Endometrial microvascular endothelial cells (primary cell): ENCODE data around the gene DCBLD1. TPM values are rescaled to one million over a fixed set of nuclear protein-coding genes. Genes with fewer than 3 reads are reported as not detected.
"Not testable (repeated sequence)": the region's sequence is repeated elsewhere in the genome, so short reads cannot be mapped to it uniquely, and the experiment has no call there.

Experiments
- in situ Hi-C: cut with HindIII; loops from 2 replicates; pipeline ENCODE4 v1.10.0; 2017; ENCODE audit warnings: low sequenced_read_pairs, low pct_unique_long_range_greater_than_20kb; ENCODE audit errors: inconsistent ontology term
- total RNA-seq: library from RNA; depleted of rRNA; stranded (reverse); fragments of >200 nt; gene quantifications from one replicate; pipeline ENCODE4 v1.2.3, GENCODE V29; 2015; ENCODE audit errors: inconsistent ontology term

The DCBLD1 gene
- total RNA-seq: 20.8 TPM

DNA sequence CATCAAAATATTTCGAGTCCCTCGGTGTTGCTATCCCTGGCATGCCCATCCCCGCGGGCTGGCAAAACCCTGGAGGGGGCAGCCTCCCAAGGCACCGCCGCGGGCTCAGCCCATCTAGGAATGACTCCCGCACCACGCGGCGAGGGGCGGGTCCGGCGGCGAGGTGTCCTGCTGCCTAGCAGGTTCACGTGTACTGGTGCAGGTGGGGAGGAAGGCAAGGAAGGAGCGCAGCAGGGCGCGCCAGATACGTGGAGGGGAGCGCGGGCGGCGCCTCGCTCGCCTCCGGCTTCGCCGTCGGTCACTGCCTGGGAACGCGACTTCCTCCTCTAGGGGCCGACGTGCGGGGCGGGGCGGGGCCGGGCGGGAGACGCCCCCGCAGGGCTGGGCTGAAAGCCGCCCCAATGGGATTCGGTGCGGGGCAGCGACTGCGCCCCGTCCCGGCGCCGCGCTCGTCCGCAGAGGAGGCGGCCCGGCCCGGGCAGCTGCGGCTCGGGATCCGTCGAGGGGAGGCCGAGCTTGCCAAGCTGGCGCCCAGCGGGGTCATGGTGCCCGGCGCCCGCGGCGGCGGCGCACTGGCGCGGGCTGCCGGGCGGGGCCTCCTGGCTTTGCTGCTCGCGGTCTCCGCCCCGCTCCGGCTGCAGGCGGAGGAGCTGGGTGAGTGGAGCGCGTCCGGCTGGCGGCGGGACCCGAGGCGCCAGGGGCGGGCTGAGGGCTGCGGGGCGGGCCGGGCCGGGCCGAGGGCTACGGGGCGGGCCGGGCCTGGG, at the start of gene DCBLD1:
DCBLD1 (plus strand) TSS at position 435 of the 764 bp plus-strand sequence; CDS start at position 543, 108 bp downstream.
- in situ Hi-C loops: no loop called here

DNA sequence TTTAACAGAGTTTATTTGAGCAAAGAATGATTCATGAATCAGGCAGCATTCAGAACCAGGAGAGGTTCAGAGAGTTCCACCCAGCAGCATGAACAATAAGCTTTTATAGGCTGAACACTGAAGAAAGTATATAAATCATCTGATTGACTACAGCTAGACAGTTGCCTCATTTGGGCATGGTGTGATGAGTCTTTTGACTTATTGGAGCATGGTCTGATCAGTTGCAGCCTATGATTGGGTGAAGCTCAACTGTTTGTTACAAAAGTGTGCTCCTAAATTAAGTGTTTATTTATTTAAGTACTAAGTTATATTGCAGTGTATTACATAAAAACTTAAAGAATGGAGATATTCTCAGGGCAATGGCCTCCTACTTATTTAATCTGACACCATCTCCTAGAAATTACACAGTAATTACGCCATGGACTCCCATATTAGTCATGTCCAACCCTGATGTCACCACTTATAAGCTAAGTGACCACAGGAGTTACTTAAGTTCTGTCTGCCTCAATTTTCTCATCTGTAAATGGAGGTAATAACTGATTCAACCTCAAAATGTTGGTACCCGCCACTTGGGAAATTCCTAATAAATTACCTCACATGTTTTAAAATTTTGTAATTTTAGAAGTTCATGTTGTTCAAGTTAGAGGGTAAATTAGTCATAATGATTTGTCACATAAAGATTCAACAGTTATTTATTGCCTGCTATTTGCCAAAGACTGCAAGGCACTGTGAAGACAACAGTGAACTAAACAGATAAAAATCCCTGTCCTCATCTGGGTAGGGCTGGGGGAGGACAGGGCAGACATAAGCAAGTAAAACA, 41.6 kb upstream of the DCBLD1 start:
- in situ Hi-C loops: no loop called here

DNA sequence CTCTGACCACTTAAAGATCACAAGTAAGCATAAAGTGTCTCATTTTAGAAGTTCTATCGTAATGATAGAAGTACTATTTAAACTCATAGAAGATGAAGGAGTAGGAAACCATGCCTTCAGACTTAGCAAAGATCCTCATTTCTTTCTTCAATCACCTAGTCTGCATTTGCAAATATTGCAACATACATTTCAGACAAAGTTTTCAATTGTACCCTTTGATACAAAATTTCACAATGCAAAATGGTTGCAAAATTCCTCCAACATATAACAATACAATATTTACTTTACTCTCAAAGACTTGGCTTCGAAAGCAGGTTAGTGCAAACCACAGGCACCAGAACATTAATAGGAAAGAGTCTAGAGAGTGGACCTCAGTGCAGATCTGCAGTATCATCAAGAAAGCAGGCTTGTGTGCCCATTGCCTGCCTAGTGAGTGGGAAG, 40.6 kb upstream of the DCBLD1 start:
- in situ Hi-C loops: no loop called here

DNA sequence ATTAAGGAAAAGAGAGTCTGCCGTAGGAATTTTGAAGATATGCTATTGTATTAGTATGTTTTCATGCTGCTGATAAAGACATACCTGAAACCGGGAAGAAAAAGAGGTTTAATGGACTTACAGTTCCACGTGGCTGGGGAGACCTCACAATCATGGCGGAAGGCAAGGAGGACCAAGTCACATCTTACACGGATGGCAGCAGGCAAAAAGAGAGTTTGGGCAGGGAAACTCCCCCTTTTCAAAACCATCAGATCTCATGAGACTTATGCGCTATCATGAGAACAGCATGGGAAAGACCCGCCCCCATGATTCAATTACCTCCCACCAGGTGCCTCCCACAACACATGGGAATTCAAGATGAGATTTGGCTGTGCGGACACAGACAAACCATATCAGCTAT, 40.2 kb upstream of the DCBLD1 start:
- in situ Hi-C loops: not testable (repeated sequence)

DNA sequence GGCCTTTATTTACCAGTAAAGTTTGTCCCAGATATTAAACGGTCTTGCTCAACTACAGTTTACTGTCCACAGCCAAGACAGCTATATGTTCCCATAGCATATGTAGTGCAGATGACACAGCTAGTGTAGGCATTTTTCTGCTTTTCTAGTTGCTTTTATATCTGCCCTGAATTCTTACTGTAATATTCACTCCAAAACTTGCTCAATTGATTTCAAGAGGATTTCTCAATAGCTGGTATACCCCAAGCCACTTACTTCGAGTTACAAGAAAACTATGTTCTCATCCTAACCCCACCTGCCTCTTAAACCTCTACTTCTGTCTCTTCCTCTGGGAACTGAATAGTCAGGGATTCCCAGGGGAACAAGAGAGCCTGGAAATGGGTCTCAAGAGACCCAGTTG, 37.9 kb upstream of the DCBLD1 start:
- in situ Hi-C loops: no loop called here

DNA sequence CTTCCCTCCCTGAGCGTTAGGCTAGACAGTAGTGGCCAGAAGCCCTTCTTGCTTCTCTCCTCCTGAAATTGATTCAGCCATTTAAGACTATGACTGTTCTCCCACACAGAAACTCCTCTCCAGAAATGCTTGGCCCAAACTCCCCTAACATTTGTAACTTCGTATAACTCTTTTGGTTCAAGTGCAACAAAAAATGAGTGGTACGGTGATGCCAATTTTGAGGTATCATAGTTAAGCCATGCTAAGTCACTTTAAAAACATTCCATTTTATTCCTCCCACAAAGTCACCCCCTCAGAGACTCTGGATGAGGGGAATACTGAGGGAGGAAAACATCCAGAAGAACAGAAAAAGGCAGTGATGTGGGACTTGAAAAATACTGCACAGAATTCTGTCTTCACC, 35.6 kb upstream of the DCBLD1 start:
- in situ Hi-C loops: no loop called here

DNA sequence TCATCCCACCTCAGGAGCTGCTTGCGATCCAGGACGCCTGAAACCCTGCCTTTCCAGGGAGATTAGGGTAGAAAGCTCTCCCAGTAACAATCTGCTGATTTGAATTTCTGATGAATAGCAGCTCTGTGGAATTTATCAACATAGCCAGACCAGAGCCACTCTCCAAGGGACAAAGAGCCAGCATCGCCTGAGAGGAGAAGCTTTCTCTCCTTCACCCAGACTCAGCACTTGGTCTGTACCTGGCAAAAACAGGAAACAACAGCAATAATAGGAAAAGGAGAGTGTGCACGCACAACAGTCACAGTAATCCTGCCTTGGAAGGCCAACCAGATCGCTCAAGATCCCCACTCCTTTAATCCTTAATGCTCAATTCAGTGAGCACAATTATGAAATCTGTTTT, 34.5 kb upstream of the DCBLD1 start:
- in situ Hi-C loops: no loop called here

DNA sequence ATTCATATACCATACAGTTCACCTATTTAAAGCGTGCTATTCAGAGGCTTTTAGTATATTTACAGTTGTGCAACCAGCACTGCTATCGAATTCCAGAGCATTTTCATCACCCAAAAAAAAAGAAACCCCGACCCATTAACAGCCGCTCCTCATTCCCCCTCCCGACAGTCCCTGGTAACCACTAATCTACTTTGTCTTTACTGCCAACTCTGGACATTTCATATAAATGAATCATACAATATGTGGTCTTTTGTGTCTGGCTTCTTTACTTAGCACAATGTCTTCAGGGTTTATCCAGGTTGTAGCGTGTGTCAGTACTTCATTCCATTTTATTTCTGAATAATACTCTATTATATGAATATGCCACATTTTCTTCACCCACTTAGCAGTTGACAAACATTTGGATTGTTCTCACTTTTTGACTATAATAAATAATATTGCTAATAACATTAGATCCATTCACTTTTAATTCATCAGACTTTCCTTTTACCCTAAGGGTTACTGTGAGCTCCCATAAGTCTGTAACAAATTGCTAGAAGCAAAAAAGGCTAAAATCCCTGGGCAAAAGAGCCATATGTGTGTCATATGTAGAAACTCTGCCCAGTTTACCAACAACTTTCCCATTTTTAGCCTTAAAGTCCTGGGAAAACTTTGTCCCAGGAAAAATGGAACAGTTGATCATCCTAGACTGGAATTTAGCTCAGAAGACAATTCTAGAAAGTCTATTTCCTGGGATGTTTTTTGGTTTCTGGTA, 33.6 kb upstream of the DCBLD1 start:
- in situ Hi-C loops: no loop called here

DNA sequence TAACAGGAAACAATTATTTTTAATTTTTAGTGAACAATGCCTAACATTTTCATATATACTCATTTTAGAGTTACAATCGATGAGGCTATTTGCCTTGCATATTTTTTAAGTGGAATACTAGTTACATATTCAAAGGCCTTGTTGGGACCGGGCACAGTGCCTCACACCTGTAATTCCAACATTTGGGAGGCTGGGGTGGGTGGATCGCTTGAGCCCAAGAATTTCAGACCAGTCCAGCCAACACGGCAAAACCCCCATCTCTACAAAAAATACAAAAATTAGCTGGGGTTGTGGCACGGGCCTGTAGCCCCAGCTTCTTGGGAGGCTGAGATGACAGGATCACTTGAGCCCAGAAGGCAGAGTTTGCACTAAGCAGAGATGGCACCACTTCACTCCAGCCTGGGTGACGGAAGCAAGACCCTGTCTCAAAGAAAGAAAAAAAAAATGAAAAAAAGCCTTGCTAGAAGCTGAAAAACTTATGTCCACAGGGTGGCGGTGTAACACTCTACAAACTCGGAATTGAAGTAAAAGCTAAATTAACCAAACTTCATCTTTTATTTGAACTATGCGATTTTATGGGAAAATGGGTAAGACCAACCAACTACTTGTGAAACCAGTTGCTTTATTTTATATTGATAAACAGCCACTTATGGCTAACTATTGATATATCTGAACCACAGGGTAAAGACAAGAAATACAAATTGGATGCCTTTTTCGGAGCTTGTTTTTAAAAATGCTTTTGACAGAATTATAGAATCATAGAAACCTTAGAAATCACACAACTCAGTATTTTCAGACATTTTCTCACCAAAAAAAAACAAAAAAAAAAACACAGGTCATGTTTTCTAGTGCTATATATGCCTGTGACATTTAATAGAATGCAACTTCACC, 32.7 kb upstream of the DCBLD1 start:
- in situ Hi-C loops: no loop called here

DNA sequence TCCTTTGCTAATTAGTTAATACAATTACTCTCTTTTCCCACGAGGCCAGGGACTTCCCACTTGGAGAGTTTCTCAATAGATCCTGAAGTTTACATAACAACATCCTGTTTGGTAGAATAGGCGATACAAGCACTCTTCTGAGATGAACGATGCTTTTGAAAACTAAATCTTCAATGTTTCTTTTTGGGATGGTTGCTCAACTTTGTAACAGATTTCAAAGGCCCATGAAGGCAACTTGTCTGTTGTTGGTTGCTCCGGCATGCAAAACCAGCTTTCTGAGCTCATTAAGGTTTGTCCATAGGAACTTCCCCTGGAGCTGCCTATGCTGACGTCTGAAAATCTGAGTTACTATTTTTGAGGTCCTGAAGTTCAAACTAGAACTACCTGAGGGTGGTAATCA, 30.8 kb upstream of the DCBLD1 start:
- in situ Hi-C loops: no loop called here

DNA sequence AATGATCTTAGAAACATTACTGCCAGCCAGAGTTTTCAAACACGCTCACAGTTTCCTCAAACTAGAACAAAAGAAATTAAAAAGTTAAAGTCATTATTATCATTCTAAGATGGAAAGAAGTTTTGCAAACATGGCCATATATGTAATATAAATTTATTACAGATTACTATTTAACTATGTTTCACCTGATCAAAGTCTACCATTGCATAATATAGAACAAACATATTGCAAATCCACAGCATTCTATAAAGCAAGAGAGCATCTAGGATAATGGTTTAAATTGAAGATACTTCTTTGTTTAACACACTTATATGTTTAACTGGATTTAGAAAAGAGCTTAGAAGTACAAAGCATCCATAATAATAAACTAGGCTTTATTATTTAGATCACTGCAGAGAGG, 26.2 kb upstream of the DCBLD1 start:
- in situ Hi-C loops: no loop called here

DNA sequence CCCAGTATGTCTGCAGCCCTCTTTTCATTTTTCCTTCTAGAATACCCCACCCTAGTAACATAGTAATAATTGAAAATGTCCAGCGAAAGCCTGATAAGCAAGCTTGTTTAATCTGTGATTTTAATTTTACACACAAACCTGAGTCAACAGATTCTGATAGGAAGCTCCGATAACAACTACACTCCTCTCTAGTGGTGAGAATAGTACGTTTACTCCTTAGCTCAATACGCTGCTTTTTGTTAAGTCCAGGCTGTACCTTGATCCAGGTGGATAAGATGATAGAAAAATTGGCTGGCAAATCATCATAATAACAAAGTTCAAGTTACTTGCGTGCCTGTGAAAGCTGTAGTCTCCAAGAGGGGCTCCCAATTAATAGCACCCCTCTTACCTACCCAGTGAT, 25.5 kb upstream of the DCBLD1 start:
- in situ Hi-C loops: no loop called here

DNA sequence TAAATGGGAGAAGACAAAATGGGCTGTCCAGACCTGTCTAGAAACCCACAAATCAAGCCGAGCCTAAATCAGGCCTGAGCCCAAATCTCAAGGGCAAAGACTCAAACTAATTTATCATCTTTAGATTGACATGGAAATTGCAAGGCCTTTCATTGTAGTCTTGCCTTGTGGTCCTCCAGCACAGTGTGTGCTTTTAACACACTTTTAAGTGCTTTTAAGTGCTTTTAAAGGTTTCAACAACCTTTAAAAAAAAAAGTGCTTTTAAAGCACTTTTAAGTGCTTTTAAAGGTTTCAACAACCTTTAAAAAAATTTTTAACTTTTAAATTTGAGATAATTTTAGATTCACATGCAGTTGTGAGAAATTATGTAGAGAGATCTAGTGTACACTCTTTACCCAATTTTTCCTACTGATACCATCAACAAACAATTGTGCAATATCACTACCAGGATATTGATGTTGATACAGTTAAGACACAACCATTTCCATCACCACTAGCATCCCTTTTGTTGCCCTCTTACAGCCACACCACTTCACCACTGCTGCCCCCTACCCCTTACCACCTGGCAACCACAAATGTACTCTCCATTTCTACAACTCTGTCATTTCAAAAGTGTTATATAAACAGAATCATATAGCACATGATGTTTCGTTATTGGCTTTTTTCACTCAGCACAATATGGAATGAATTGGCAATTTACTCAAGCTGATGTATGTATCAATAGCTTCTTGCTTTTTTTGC, 23.1 kb upstream of the DCBLD1 start:
- in situ Hi-C loops: no loop called here

DNA sequence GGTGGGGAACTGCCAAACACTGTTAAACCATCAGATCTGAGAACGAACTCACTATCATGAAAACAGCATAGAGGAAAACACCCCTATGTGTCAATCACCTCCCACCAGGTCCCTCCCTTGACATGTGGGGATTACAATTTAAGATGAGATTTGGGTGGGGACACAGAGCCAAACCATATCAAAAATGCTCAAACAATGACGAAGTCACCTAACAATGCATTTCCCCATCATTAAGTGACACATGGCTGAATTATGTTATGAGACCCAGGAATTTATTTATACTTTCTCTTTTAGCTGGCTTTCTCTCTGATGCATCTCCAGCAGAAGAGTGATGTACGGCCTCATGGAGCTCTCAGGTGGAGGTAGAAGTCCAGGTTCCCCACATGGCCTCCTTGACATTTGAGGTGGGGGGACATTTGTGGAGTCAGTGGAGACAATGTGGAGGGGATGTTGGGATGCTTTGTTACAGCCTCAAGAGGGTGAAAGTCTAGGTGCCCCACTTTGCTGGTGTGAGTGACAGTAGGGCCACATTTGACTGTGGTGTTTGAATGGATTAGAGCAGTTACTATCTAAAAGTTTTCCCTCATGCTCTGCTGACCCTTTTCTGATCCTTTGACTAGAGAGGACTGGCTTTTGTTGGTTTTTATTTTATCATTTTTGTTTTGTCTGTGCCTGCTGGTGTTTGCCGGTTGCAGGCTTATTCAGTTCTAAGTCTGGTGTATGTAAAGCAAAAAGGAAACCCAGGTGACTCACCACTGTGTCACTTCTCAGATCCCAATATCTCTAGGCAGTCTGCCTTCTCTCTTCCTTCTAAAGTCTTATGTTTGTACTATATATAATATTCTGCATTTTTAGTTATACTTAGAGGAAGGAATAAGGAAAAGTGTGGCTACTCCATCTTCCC, 18.5 kb upstream of the DCBLD1 start:
- in situ Hi-C loops: no loop called here

DNA sequence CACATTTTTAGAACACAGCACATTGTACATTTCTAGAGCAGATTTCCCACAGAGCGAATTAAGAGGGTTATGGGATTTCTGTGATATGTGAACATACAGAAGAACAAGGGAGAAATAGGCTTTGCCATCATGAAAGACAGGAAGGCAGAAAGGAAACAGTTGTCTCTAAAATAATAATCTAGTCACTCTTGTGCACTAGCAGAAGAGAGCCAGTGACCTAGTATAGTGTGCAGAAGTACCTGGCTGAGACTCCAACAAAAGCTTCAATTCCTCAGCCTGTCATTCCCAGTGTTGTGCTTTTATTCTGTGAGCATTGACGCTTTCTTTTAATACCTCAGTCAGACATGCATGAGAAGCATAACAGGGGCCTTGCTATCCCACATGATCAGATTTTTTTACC, 17.8 kb upstream of the DCBLD1 start:
- in situ Hi-C loops: no loop called here

DNA sequence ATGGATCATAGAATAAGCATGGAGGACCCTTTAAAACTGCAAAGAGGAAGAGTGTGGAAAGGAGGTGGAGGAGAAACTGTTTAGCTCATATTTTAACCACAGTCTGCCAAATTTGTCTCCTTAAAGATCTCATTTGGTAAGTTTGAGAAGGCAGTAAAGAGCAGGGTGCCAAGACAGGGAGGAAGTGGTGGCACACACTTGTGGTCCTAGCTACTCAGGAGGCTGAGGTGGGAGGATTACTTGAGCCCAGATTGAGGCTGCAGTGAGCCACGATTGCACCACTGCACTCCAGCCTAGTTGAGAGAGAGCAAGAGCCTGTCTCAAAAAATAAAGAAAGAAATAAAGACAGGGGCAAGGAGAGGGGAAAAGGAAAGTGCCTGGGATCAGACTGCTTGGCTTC, 16.8 kb upstream of the DCBLD1 start:
- in situ Hi-C loops: no loop called here

DNA sequence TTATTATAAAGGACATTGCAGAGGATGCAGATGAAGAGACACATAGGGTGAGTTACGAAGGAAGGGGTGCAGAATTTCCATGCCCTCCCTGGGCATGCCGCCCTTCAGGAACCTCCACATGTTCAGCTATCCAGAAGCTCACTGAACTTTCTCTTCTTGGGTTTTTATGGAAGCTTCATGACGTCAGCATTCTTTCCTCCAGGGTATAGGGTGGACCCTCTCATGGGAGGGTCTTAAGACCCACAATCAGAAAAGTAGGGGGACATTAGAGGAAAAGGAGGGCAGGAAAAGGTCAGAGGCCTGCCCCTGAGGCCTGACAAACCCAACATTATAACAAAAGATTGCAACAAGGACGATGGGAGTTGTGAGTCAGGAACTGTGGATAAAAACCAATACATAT, 14.6 kb upstream of the DCBLD1 start:
- in situ Hi-C loops: no loop called here
